OCI-LY7 (cell line): ENCODE measurements around the gene AAR2.

Source experiments
- CTCF ChIP-seq: fragments of 200-600 bp; sonication (generic); conservative IDR thresholded peaks from 2 replicates; pipeline ENCODE4 v1.5.1; 2014; ENCODE audit warnings: mild to moderate bottlenecking, antibody characterized with exemption, low read length, moderate library complexity, mixed read lengths
- EZH2phosphoT487 ChIP-seq: fragments of 200-600 bp; sonication (generic); IDR thresholded peaks from 2 replicates; pipeline ENCODE4 v1.6.1; 2018; ENCODE audit warnings: low read depth, borderline replicate concordance, mild to moderate bottlenecking, mixed run types, antibody characterized with exemption, low read length, moderate library complexity, mixed read lengths

DNA sequence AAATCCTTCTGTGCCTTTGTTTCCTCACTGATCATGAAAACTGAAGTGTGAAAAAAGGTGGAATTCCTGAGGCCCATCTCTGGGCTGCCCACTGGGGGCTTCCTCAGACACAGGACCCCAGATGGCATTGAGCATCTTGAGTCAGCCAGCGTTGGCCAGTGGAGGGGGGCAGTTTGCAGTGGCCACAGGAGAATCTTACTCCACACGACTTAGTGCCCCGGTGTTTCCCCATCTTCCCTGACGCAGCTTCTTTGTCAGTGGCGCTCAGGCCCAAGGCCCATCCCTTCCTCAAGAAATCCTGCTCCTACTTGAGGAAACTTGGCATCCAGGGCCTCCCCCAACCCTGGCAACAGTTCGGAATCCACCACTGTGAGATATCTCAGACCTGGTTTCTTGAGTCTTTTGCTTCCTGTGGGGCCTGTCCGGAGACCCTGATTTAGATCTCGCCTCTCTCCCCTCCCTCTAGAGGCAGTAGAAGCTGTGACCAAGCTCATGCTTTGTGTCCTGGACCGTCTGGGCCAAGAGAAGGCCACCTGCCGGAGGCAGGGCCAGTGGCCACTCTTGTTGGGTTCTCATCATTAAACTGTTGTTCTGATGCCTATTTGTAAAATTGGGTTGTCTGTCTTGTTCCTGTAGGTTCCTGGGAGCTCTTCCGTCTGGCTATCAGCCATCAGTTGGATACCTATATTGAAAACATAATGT lies 49.6 kb downstream of the AAR2 start:
- no peak for TF ChIP-seq CTCF
- no peak for TF ChIP-seq EZH2phosphoT487
